Measurements from ENCODE around the gene STRADA. TPM values are rescaled to one million over a fixed set of nuclear protein-coding genes. Genes with fewer than 3 reads are reported as not detected.

The STRADA gene
- total RNA-seq, 1 experiment from 2014 or later: 33.4 TPM

- no peak overlapping the region for H3K4me3 ChIP-seq (ENCODE audit: insufficient read depth, low read depth, low read length)
- no peak for DNase-seq
- H3K27me3 ChIP-seq (ENCODE audit: control insufficient read depth, insufficient read depth, low read length): no peaks in the 10 kb centered on the region
- peaks cover 6% of the 10 kb centered on the region for H3K36me3 ChIP-seq (replicated peaks; ENCODE audit: control insufficient read depth, insufficient read depth, low read length)
Measured at GRCh38 chr17:63768433-63768832, 26.8 kb upstream of the STRADA start.

- DNase-seq: no peak
- H3K36me3 ChIP-seq (replicated peaks; ENCODE audit: control insufficient read depth, insufficient read depth, low read length): peaks cover 13% of the 10 kb centered on the region
- H3K27me3 ChIP-seq (ENCODE audit: control insufficient read depth, insufficient read depth, low read length): no peaks in the 10 kb centered on the region
- H3K4me3 ChIP-seq (ENCODE audit: insufficient read depth, low read depth, low read length): no peak overlapping the region
Measured at GRCh38 chr17:63766754-63767153, 25.2 kb upstream of the STRADA start.

- Histone ChIP-seq H3K4me3 (ENCODE audit: insufficient read depth, low read depth, low read length) (no peak overlapping the region), H3K36me3 (replicated peaks; ENCODE audit: control insufficient read depth, insufficient read depth, low read length) (peaks cover 19% of the 10 kb centered on the region), H3K27me3 (ENCODE audit: control insufficient read depth, insufficient read depth, low read length) (no peaks in the 10 kb centered on the region)
- no peak for DNase-seq
Measured at GRCh38 chr17:63764716-63765115, 23.1 kb upstream of the STRADA start.

GRCh38 chr17:63762161-63763078, 20.8 kb upstream of the STRADA start:
- Histone ChIP-seq H3K27me3 (ENCODE audit: control insufficient read depth, insufficient read depth, low read length) (no peaks in the 10 kb centered on the region), H3K36me3 (replicated peaks; ENCODE audit: control insufficient read depth, insufficient read depth, low read length) (peaks cover 21% of the 10 kb centered on the region), H3K4me3 (ENCODE audit: insufficient read depth, low read depth, low read length) (no peak overlapping the region)
- no peak for DNase-seq

GRCh38 chr17:63760771-63761539, 19.4 kb upstream of the STRADA start:
- no peak for DNase-seq
- no peaks in the 10 kb centered on the region for H3K27me3 ChIP-seq (ENCODE audit: control insufficient read depth, insufficient read depth, low read length)
- peaks cover 26% of the 10 kb centered on the region for H3K36me3 ChIP-seq (replicated peaks; ENCODE audit: control insufficient read depth, insufficient read depth, low read length)
- H3K4me3 ChIP-seq (ENCODE audit: insufficient read depth, low read depth, low read length): no peak overlapping the region

- H3K4me3 ChIP-seq (ENCODE audit: insufficient read depth, low read depth, low read length): no peak overlapping the region
Measured at GRCh38 chr17:63758428-63758827, 16.8 kb upstream of the STRADA start.

GRCh38 chr17:63754046-63754445, 12.4 kb upstream of the STRADA start:
- Histone ChIP-seq H3K4me3 (ENCODE audit: insufficient read depth, low read depth, low read length) (no peak overlapping the region), H3K36me3 (replicated peaks; ENCODE audit: control insufficient read depth, insufficient read depth, low read length) (peaks cover 23% of the 10 kb centered on the region), H3K27me3 (ENCODE audit: control insufficient read depth, insufficient read depth, low read length) (no peaks in the 10 kb centered on the region)
- DNase-seq: no peak

More at GRCh38 chr17:63758428-63758827, 16.8 kb upstream of the STRADA start:
- no peak for DNase-seq
- no peaks in the 10 kb centered on the region for H3K27me3 ChIP-seq (ENCODE audit: control insufficient read depth, insufficient read depth, low read length)
- peaks cover 29% of the 10 kb centered on the region for H3K36me3 ChIP-seq (replicated peaks; ENCODE audit: control insufficient read depth, insufficient read depth, low read length)

- peaks cover 24% of the 10 kb centered on the region for H3K36me3 ChIP-seq (replicated peaks; ENCODE audit: control insufficient read depth, insufficient read depth, low read length)
- H3K4me3 ChIP-seq (ENCODE audit: insufficient read depth, low read depth, low read length): no peak overlapping the region
- H3K27me3 ChIP-seq (ENCODE audit: control insufficient read depth, insufficient read depth, low read length): no peaks in the 10 kb centered on the region
- DNase-seq: no peak
Measured at GRCh38 chr17:63753215-63753614, 11.6 kb upstream of the STRADA start.

- DNase-seq: no peak
- Histone ChIP-seq H3K36me3 (replicated peaks; ENCODE audit: control insufficient read depth, insufficient read depth, low read length) (peaks cover 22% of the 10 kb centered on the region), H3K27me3 (ENCODE audit: control insufficient read depth, insufficient read depth, low read length) (no peaks in the 10 kb centered on the region), H3K4me3 (ENCODE audit: insufficient read depth, low read depth, low read length) (no peak overlapping the region)
Measured at GRCh38 chr17:63752707-63753106, 11.1 kb upstream of the STRADA start.

- DNase-seq: no peak
- Histone ChIP-seq H3K4me3 (ENCODE audit: insufficient read depth, low read depth, low read length) (no peak overlapping the region), H3K27me3 (ENCODE audit: control insufficient read depth, insufficient read depth, low read length) (no peaks in the 10 kb centered on the region), H3K36me3 (replicated peaks; ENCODE audit: control insufficient read depth, insufficient read depth, low read length) (peaks cover 22% of the 10 kb centered on the region)
Measured at GRCh38 chr17:63751806-63752205, 10.2 kb upstream of the STRADA start.

- H3K36me3 ChIP-seq (replicated peaks; ENCODE audit: control insufficient read depth, insufficient read depth, low read length): peaks cover 3% of the 10 kb centered on the region; the same call in 1 of the 2 replicates
- peak; percentile 68 for DNase-seq
- H3K4me3 ChIP-seq (ENCODE audit: insufficient read depth, low read depth, low read length): peak overlapping the region; percentile 93
- no peaks in the 10 kb centered on the region for H3K27me3 ChIP-seq (ENCODE audit: control insufficient read depth, insufficient read depth, low read length)
Measured at GRCh38 chr17:63741143-63741407, 524 bp downstream of the STRADA start.

- DNase-seq: peak; percentile 13
- Histone ChIP-seq H3K36me3 (replicated peaks; ENCODE audit: control insufficient read depth, insufficient read depth, low read length) (no peaks in the 10 kb centered on the region), H3K4me3 (ENCODE audit: insufficient read depth, low read depth, low read length) (peak overlapping the region; percentile 93), H3K27me3 (ENCODE audit: control insufficient read depth, insufficient read depth, low read length) (no peaks in the 10 kb centered on the region)
Measured at GRCh38 chr17:63740464-63741142, 996 bp downstream of the STRADA start.

GRCh38 chr17:63735691-63736090, 5.9 kb downstream of the STRADA start:
- DNase-seq: no peak
- no peak overlapping the region for H3K4me3 ChIP-seq (ENCODE audit: insufficient read depth, low read depth, low read length)
- no peaks in the 10 kb centered on the region for H3K27me3 ChIP-seq (ENCODE audit: control insufficient read depth, insufficient read depth, low read length)
- H3K36me3 ChIP-seq (replicated peaks; ENCODE audit: control insufficient read depth, insufficient read depth, low read length): no peaks in the 10 kb centered on the region; the same call in 1 of the 2 replicates

- H3K36me3 ChIP-seq (replicated peaks; ENCODE audit: control insufficient read depth, insufficient read depth, low read length): no peaks in the 10 kb centered on the region; the same call in 1 of the 2 replicates
- H3K27me3 ChIP-seq (ENCODE audit: control insufficient read depth, insufficient read depth, low read length): no peaks in the 10 kb centered on the region
- no peak for DNase-seq
- H3K4me3 ChIP-seq (ENCODE audit: insufficient read depth, low read depth, low read length): no peak overlapping the region
Measured at GRCh38 chr17:63722403-63722802, 19.2 kb downstream of the STRADA start.
